Measurements from ENCODE around the gene BET1L.
A peak's percentile ranks its signal among the peaks of the same experiment; 100 is the strongest.
"Not testable (repeated sequence)": the region's sequence is repeated elsewhere in the genome, so short reads cannot be mapped to it uniquely, and the experiment has no call there.

BET1L gene

DNA sequence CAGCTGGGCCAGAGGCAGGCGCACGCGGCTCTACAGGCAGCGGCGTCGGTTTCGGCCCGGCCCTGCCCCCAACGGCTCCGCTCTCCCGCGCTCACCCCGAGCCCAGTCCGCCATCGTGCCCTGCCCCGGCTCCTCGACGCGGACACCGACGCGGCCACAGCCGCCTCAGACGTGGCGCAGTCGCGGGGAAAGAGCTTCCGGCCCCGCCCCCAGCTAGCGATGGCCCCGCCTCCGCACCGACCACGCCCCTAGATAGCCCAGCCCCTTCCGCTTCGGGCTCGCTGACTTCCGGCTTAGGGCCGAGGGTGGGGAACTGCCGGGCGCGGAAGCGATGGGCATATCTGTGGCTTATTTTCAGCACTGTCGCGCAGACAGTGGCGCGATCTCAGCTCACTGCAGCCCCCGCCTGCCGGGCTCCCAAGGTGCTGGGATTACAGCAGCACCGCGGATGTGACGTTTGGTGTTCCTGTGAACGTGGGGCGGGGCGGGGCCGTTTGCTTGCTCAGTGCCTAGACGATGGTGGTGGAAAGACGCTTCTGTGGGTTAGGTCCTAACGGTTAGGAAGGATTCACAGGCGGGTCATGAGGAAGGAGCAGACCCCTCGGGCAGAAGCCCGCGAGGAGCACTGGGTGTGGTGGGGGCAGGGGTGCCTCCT, at the start of gene BET1L, which contains the start of gene RIC8A:
TSS of gene BET1L (minus strand) at position 192 of the 655 bp plus-strand sequence. CDS start at position 114, 78 bp downstream.
TSS of gene RIC8A (plus strand) at position 501 of the 655 bp plus-strand sequence. CDS start 1,147 bp downstream, outside the sequence.
- DNase-seq (ENCODE audit: low spot score), result peak; percentile 99

- DNase-seq (ENCODE audit: low spot score), result no peak
Measured at GRCh38 chr11:255816-256215, 48.6 kb upstream of the BET1L start.

- DNase-seq (ENCODE audit: low spot score), result no peak
Measured at GRCh38 chr11:255176-255575, 48.0 kb upstream of the BET1L start.

DNA sequence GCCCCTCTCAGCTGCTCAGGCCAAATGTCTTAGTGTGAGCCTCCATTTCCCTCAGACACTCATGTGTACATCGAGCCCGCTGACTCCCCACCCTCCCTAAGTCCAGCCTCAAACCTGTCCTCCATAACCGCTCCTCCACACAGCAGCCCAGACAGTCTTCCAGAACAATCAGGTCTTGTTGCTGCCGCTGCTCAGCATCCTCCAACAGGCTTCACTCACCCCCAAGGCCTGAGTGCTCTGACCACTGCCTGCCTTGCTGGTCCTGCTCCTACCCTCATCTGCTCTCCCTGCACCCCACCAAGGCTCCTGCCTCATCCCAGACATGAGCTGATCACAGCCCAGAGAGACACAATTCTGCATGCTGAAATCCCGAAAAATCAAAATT, 46.7 kb upstream of the BET1L start:
- DNase-seq (ENCODE audit: low spot score), result no peak

GRCh38 chr11:253160-253885, 46.1 kb upstream of the BET1L start:
- no peak for DNase-seq (ENCODE audit: low spot score)

GRCh38 chr11:252666-253065, 45.5 kb upstream of the BET1L start:
- no peak for DNase-seq (ENCODE audit: low spot score)

DNA sequence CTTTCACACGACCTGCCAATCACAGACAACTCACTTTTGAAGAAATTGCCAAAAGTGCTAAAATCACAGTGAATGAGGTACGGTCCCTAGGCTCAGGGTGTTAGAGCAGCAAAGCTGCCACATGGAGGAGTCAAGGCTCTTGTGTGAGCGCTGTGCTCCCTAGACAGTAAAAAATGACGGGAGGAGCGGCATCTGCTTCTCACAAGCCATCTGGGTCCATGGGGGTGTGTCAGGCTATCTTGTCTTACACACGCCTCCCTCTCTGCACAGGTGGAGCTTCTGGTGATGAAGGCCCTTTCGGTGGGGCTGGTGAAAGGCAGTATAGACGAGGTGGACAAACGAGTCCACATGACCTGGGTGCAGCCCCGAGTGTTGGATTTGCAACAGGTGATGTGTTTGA, 44.4 kb upstream of the BET1L start:
- DNase-seq (ENCODE audit: low spot score), result no peak

GRCh38 chr11:250740-251299, 43.6 kb upstream of the BET1L start:
- peak; percentile 56 for DNase-seq (ENCODE audit: low spot score)

GRCh38 chr11:250274-250673, 43.1 kb upstream of the BET1L start:
- DNase-seq (ENCODE audit: low spot score), result no peak

DNA sequence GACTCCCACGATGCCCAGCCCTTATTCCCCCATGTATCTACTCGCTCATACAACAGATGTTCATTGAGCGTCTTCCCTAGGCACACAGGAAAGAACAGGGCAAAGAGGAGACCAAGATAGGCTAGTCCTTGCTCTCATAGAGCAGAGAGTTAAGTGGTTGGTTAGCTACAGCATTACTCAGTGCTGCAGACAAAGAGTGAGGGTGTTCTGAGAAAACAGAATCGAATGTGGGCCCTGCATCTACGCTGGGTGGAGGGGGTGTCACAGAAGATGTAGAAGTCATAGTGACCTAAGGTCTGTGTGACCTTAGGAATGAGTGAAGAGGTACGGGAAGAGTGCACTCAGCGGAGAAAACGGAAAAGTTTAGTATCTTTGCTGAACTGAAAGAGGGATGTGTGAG, 41.9 kb upstream of the BET1L start:
- no peak for DNase-seq (ENCODE audit: low spot score)

- no peak for DNase-seq (ENCODE audit: low spot score)
Measured at GRCh38 chr11:244376-244775, 37.2 kb upstream of the BET1L start.

GRCh38 chr11:241634-242033, 34.4 kb upstream of the BET1L start:
- no peak for DNase-seq (ENCODE audit: low spot score)

DNA sequence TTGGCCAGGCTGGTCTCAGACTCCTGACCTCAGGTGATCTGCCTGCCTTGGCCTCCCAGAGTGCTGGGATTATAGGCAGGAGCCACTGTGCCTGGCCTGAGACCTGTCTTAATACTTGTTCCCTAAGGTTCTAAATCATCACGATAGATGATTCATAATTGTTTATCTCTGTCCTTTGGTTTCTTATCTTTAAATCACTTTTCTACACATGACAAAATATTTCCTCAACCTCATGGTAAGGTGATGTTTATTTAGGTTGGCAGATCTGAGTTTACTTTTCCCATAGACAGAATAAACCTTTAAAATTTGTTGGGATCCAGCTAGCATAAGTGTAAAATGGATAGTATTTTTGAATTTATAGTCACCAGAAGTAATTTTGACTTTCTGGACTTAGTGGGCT, 33.1 kb upstream of the BET1L start:
- no peak for DNase-seq (ENCODE audit: low spot score)

DNA sequence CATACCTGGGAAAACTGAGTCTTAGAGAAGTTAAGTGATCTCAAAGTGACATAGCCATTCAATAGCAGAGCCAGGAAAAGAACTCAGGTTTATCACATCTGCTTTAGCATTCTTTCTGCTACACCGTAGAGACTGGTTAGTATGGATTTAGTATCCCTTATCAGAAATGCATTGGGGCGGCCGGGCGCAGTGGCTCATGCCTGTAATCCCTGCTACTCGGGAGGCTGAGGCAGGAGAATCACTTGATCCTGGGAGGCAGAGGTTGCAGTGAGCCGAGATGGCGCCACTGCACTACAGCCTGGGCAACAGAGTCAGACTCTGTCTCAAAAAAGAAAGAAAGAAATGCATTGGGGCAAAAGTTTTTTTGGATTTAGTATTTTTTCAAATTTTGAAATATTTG, 31.1 kb upstream of the BET1L start:
- DNase-seq (ENCODE audit: low spot score), result not testable (repeated sequence)

GRCh38 chr11:236774-237767, 29.9 kb upstream of the BET1L start, which contains the start of gene PSMD13:
PSMD13 (plus strand) TSS chr11:236976; CDS start chr11:237050, 74 bp downstream.
- DNase-seq (ENCODE audit: low spot score), result peak; percentile 82

DNA sequence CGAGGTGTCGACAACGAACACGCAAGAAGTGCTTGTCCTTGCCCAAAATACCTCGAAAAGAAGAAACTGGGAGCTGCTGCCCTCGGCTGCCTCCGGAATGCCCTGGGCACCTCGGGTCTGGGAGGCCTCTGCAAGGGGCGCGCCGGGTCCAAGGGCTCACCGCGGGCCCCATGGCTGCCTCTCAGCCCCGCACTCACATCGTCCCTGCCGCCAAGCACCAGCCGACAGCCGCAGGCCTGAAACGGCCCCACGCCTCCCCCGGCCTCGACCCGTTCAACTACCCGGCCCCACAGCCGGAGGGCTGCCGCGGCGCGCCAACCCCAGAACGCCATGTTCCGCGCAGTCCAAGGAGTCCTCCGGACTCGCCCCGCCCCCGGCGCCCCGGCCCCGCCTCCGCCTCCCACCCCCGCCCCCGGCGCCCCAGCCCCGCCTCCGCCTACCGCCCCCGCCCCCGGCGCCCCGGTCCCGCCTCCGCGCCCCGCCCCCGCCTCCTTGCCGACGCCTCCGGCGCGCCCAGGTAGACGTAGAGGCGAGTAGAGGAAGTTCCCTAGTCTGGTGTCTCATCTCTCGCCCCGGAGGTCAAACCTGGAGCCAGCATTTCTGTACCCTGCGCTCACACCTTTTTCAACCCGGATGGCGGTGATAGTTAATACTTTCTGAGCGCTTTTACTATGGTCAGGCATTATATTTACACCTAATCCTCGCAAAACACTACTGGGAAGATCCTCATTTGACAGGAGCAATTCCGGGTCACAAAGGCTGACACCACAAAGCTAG, 29.0 kb upstream of the BET1L start, which contains the start of gene SIRT3:
TSS of gene SIRT3 (minus strand) at position 346 of the 777 bp plus-strand sequence. CDS start at position 332, 14 bp downstream.
- DNase-seq (ENCODE audit: low spot score), result peak; percentile 86

GRCh38 chr11:235609-235996, 28.4 kb upstream of the BET1L start:
- DNase-seq (ENCODE audit: low spot score), result no peak

- DNase-seq (ENCODE audit: low spot score), result no peak
Measured at GRCh38 chr11:235180-235579, 28.0 kb upstream of the BET1L start.

DNA sequence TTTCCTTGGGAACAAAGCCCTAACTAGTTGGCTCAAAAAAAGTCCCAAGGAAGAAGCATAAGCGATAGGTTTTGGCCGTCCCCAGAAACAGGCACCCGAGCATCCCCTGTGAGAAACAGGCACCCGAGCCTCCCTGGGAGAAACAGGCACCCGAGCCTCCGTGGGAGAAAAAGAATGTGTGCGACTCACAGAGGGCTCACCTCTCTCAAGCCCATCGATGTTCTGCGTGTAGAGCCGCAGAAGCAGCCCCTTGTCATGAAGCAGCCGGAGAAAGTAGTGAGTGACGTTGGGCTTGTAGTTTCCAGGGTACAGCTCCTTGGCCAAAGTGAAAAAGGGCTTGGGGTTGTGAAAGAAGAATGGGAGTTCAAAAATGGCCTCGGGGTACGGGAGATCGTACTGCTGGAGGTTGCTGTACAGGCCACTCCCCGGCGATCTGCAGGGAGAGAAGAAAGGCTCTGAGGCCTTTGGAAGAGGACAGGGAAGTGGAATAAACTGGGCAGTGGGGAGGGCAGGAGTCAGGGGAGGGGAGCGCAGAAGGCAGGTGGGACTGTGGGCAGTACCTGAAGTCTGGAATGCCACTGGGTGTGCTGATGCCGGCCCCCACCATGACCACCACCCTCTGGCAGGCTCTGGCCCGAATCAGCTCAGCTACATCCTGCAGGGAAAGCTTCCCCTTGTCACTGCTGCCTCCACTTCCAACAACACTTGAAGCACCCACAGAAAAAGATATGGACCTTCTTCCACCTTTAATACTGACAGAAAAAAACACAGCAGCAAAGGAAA, 25.8 kb upstream of the BET1L start:
- no peak for DNase-seq (ENCODE audit: low spot score)

- DNase-seq (ENCODE audit: low spot score), result no peak
Measured at GRCh38 chr11:230431-230830, 23.2 kb upstream of the BET1L start.

Data from cerebellar cortex (tissue), 1 donor.